ENCODE results near the gene SLC47A1.

DNA sequence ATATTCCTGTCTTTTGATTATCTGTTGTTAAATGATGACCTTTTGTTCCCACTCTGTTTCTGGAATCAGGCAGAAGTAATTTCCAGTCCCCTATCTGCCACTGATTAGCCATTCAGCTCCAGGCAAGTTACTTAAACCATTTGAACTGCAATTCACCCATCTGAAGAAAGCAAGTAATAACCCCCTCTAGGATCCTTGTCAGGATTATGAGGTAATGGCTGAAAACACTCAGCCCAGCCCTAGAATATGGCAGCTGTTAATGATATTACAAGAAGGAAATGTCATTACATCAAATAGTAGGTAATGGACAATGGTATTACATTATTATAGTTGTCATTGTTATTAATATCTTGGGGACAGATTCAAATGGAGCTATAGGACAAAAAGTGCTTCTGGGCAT is 16.0 kb upstream of the SLC47A1 start:
- TF ChIP-seq POLR2A (IDR thresholded peaks at IDR 0.05) = no peak
- TF ChIP-seq, protein P1, sequence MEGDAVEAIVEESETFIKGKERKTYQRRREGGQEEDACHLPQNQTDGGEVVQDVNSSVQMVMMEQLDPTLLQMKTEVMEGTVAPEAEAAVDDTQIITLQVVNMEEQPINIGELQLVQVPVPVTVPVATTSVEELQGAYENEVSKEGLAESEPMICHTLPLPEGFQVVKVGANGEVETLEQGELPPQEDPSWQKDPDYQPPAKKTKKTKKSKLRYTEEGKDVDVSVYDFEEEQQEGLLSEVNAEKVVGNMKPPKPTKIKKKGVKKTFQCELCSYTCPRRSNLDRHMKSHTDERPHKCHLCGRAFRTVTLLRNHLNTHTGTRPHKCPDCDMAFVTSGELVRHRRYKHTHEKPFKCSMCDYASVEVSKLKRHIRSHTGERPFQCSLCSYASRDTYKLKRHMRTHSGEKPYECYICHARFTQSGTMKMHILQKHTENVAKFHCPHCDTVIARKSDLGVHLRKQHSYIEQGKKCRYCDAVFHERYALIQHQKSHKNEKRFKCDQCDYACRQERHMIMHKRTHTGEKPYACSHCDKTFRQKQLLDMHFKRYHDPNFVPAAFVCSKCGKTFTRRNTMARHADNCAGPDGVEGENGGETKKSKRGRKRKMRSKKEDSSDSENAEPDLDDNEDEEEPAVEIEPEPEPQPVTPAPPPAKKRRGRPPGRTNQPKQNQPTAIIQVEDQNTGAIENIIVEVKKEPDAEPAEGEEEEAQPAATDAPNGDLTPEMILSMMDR (IDR thresholded peaks at IDR 0.05) = no peak
- TF ChIP-seq EP300 (IDR thresholded peaks at IDR 0.05) = no peak
